Mesendoderm (in vitro differentiated cells): ENCODE measurements around the gene SLC25A45.

ENCODE experiments used
- DNase-seq: peaks from one replicate; pipeline ENCODE4 v3.0.0; 2013
- H2AK5ac ChIP-seq: 2 replicates; pipeline ENCODE4 v1.6.1; 2013; ENCODE audit warnings: low read length, inconsistent platforms
- H2BK120ac ChIP-seq: 2 replicates; pipeline ENCODE4 v1.6.1; 2013; ENCODE audit warnings: low read depth, mild to moderate bottlenecking, low read length, moderate library complexity, mixed read lengths
- H2BK15ac ChIP-seq: replicated peaks from 2 replicates; pipeline ENCODE4 v1.6.1; 2013; ENCODE audit warnings: low read depth, mild to moderate bottlenecking, moderate library complexity
- H2BK5ac ChIP-seq: 2 replicates; pipeline ENCODE4 v1.6.1; 2013; ENCODE audit warnings: low read length, inconsistent platforms
- H3K18ac ChIP-seq: 2 replicates; pipeline ENCODE4 v1.6.1; 2013; ENCODE audit warnings: mild to moderate bottlenecking, low read length, mixed read lengths
- H3K23ac ChIP-seq: one replicate; pipeline ENCODE4 v1.6.1; 2013; ENCODE audit warnings: low read length
- H3K27ac ChIP-seq: 2 replicates; pipeline ENCODE4 v1.5.1; 2013; ENCODE audit warnings: low read depth, mild to moderate bottlenecking, inconsistent platforms, low read length, moderate library complexity
- H3K27me3 ChIP-seq: 2 replicates; pipeline ENCODE4 v1.6.1; 2013; ENCODE audit warnings: low read length, control low read depth, mild to moderate bottlenecking, inconsistent platforms; ENCODE audit not compliant: insufficient read depth, poor library complexity
- H3K36me3 ChIP-seq: 2 replicates; pipeline ENCODE4 v1.6.1; 2013; ENCODE audit warnings: low read length, inconsistent platforms; ENCODE audit not compliant: control insufficient read depth, insufficient read depth
- H3K4ac ChIP-seq: one replicate; pipeline ENCODE4 v1.6.1; 2013; ENCODE audit warnings: low read depth, mild to moderate bottlenecking, low read length, moderate library complexity
- H3K4me1 ChIP-seq: 2 replicates; pipeline ENCODE4 v1.6.1; 2013; ENCODE audit warnings: low read depth, low read length, inconsistent platforms; ENCODE audit not compliant: control insufficient read depth
- H3K4me2 ChIP-seq: 2 replicates; pipeline ENCODE4 v1.6.1; 2013; ENCODE audit warnings: low read length
- H3K4me3 ChIP-seq: 2 replicates; pipeline ENCODE4 v1.5.1; 2013; ENCODE audit warnings: mild to moderate bottlenecking, low read length
- H3K56ac ChIP-seq: one replicate; pipeline ENCODE4 v1.6.1; 2013; ENCODE audit warnings: low read length
- H3K79me1 ChIP-seq: 2 replicates; pipeline ENCODE4 v1.6.1; 2013; ENCODE audit warnings: low read length, inconsistent platforms
- H3K79me2 ChIP-seq: 2 replicates; pipeline ENCODE4 v1.6.1; 2013; ENCODE audit warnings: mild to moderate bottlenecking, low read length; ENCODE audit not compliant: control insufficient read depth, insufficient read depth
- H3K9ac ChIP-seq: 2 replicates; pipeline ENCODE4 v1.6.1; 2013; ENCODE audit warnings: low read length, inconsistent platforms
- H4K5ac ChIP-seq: one replicate; pipeline ENCODE4 v1.6.1; 2013; ENCODE audit warnings: low read length
- H4K8ac ChIP-seq: one replicate; pipeline ENCODE4 v1.6.1; 2013; ENCODE audit warnings: low read depth, mild to moderate bottlenecking, control low read depth, low read length, moderate library complexity
- WGBS: extraction: QIAGEN DNeasy Blood & Tissue Kit; methylation state at CpG from one replicate; pipeline ENCODE4 v1.1.7; 2013; ENCODE audit warnings: low lambda C conversion rate, missing lambda C conversion rate; ENCODE audit not compliant: insufficient coverage; ENCODE audit errors: extremely low coverage; 5-methylcytosine and 5-hydroxymethylcytosine counted together

The SLC25A45 gene

DNA sequence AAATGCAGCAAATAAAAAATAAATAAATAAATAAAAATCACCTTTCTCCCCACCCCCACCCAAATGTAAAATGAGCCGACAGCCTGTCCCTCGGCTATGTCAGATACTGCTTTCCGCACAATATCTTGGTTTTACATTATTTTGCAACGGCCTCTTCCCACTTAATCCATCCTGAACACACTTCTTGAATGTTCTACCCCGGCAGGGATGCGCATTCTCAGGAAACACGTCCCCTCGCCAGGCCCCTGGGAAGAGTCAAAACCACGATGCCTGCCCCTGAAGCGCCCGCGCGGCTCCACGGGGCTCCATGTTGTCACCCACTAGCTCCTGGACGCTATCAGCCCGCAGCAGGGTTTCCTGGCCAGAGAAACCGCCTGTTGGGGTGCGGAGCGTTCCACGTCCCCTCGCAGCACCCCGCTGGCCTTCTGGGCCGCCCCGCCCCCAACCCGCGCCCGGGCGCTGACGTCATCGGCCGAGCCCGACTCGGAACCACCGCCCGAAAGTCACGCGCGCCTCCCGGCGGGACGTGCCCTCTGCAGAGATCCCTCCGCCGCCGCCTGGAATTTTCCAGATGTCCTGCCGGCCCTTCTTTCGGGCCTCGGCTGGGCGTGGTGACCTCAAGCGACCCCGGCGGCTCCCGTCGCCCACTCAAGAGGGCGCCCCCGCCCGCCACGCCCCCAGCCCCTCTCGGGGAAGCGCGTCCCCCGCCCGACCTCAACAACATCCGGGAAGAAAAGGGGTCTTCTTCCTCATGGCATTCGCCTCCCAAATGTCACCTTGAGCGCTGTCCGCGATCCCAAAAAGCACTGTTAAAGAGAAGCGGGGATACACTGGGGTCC, 39.6 kb upstream of the SLC25A45 start:
- no peaks in the 10 kb centered on the region for H3K36me3 ChIP-seq
- H2BK15ac ChIP-seq = no peak overlapping the region
- H3K18ac ChIP-seq = peak overlapping the region; percentile 97
- peaks cover 17% of the 10 kb centered on the region for H3K79me1 ChIP-seq
- H3K4me2 ChIP-seq = peak overlapping the region; percentile 80
- H3K9ac ChIP-seq = peak overlapping the region; percentile 93
- H3K27ac ChIP-seq = peak overlapping the region; percentile 93
- H4K5ac ChIP-seq = no peak overlapping the region
- no peak overlapping the region for H3K23ac ChIP-seq
- H3K4ac ChIP-seq = peak overlapping the region; percentile 99
- WGBS = no CpG with 5 or more reads among the region's 68 CpGs
- peak overlapping the region; percentile 49 for H3K4me3 ChIP-seq
- peak overlapping the region; percentile 95 for H3K56ac ChIP-seq
- peak overlapping the region; percentile 88 for H4K8ac ChIP-seq
- H2BK5ac ChIP-seq = peak overlapping the region; percentile 98
- H2BK120ac ChIP-seq = peak overlapping the region; percentile 89
- no peaks in the 10 kb centered on the region for H3K27me3 ChIP-seq
- peak; percentile 98 for DNase-seq
- H3K4me1 ChIP-seq = peaks cover 43% of the 10 kb centered on the region
- peaks cover 40% of the 10 kb centered on the region for H3K79me2 ChIP-seq
- peak overlapping the region; percentile 62 for H2AK5ac ChIP-seq

DNA sequence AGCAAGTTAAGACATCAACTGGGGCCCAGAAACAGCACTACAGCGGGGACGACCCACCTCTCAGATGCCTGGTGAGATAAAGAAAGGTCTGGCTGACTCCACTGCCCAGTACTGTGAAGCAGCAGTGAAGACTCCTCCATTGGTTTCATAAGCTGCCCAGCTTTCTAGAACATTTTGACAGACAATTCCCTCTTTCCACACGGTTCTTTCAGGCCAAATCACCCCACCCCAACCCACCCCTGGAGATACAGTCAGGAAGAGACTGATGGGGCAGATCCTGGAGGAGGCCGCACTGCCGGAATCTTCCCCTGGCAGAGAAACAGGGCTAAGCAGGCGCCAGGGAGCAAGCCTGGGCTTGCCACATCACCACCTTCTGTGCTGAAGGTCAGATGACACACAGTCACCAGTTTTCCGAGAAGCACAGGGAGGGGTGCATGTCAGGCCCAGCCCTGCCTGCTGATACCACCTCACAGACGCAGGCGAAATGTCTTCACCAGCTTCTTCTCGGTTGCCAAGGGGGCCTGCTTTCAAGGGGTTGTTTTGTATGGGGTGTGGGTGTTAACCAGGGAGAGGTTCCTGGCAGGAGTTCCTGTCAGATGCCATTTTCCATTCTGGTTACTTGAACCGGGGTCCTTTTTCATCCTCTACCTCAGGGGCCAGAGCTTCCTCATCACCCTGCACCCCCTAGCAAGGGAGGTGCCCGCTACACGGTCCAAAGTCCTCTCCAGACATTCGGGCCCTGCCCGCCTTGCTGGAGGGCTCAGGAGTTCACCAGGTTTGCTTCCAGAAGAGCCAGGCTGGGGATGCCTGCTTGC, 38.7 kb upstream of the SLC25A45 start:
- H3K23ac ChIP-seq = no peak overlapping the region
- peak overlapping the region; percentile 96 for H2AK5ac ChIP-seq
- peak overlapping the region; percentile 5 for H4K5ac ChIP-seq
- H3K79me2 ChIP-seq = peaks cover 32% of the 10 kb centered on the region
- no peak overlapping the region for H3K4me3 ChIP-seq
- H4K8ac ChIP-seq = no peak overlapping the region
- peak overlapping the region; percentile 54 for H2BK5ac ChIP-seq
- peak overlapping the region; percentile 89 for H2BK120ac ChIP-seq
- H3K27ac ChIP-seq = peak overlapping the region; percentile 93
- WGBS = no CpG with 5 or more reads among the region's 15 CpGs
- peak overlapping the region; percentile 99 for H3K4ac ChIP-seq
- H3K56ac ChIP-seq = peak overlapping the region; percentile 92
- no peak overlapping the region for H3K4me2 ChIP-seq
- peak overlapping the region; percentile 4 for H2BK15ac ChIP-seq
- peak; percentile 79 for DNase-seq
- no peaks in the 10 kb centered on the region for H3K27me3 ChIP-seq
- peaks cover 16% of the 10 kb centered on the region for H3K79me1 ChIP-seq
- H3K9ac ChIP-seq = peak overlapping the region; percentile 89
- peaks cover 43% of the 10 kb centered on the region for H3K4me1 ChIP-seq
- peak overlapping the region; percentile 97 for H3K18ac ChIP-seq
- H3K36me3 ChIP-seq = no peaks in the 10 kb centered on the region

GRCh38 chr11:65420506-65420905, 38.1 kb upstream of the SLC25A45 start:
- peak overlapping the region; percentile 59 for H3K4ac ChIP-seq
- peak overlapping the region; percentile 97 for H3K18ac ChIP-seq
- H2BK5ac ChIP-seq = peak overlapping the region; percentile 64
- H3K4me1 ChIP-seq = peaks cover 45% of the 10 kb centered on the region
- no peaks in the 10 kb centered on the region for H3K36me3 ChIP-seq
- peak overlapping the region; percentile 44 for H3K9ac ChIP-seq
- H3K27ac ChIP-seq = peak overlapping the region; percentile 93
- H3K79me2 ChIP-seq = peaks cover 28% of the 10 kb centered on the region
- peak overlapping the region; percentile 21 for H2BK15ac ChIP-seq
- H3K4me3 ChIP-seq = no peak overlapping the region
- H2AK5ac ChIP-seq = peak overlapping the region; percentile 98
- no peak overlapping the region for H3K23ac ChIP-seq
- no peak overlapping the region for H4K5ac ChIP-seq
- H3K56ac ChIP-seq = peak overlapping the region; percentile 92
- no peak overlapping the region for H4K8ac ChIP-seq
- no peaks in the 10 kb centered on the region for H3K27me3 ChIP-seq
- DNase-seq = no peak
- no peak overlapping the region for H3K4me2 ChIP-seq
- WGBS = no CpG with 5 or more reads among the region's 2 CpGs
- no peak overlapping the region for H2BK120ac ChIP-seq
- peaks cover 15% of the 10 kb centered on the region for H3K79me1 ChIP-seq

GRCh38 chr11:65419772-65420481, 37.5 kb upstream of the SLC25A45 start:
- Histone ChIP-seq H4K8ac (no peak overlapping the region), H3K27ac (peak overlapping the region; percentile 93), H3K18ac (peak overlapping the region; percentile 35), H3K27me3 (no peaks in the 10 kb centered on the region), H3K79me2 (peaks cover 23% of the 10 kb centered on the region), H3K4me2 (no peak overlapping the region), H2AK5ac (peak overlapping the region; percentile 98), H2BK15ac (peak overlapping the region; percentile 21), H3K4ac (peak overlapping the region; percentile 59), H2BK5ac (peak overlapping the region; percentile 64), H3K23ac (no peak overlapping the region), H3K79me1 (peaks cover 15% of the 10 kb centered on the region), H3K9ac (peak overlapping the region; percentile 44), H4K5ac (no peak overlapping the region), H2BK120ac (peak overlapping the region; percentile 85), H3K4me3 (no peak overlapping the region), H3K4me1 (peaks cover 44% of the 10 kb centered on the region), H3K36me3 (no peaks in the 10 kb centered on the region), H3K56ac (peak overlapping the region; percentile 83)
- peak; percentile 65 for DNase-seq
- WGBS = no CpG with 5 or more reads among the region's 6 CpGs

GRCh38 chr11:65419460-65419771, 37.0 kb upstream of the SLC25A45 start:
- no CpG with 5 or more reads among the region's 7 CpGs for WGBS
- Histone ChIP-seq H3K4me1 (peaks cover 40% of the 10 kb centered on the region), H3K9ac (peak overlapping the region; percentile 89), H4K5ac (peak overlapping the region; percentile 97), H3K56ac (peak overlapping the region; percentile 83), H2BK120ac (peak overlapping the region; percentile 94), H3K4me2 (no peak overlapping the region), H2AK5ac (peak overlapping the region; percentile 85), H3K18ac (peak overlapping the region; percentile 96), H3K4me3 (no peak overlapping the region), H3K27ac (peak overlapping the region; percentile 93), H3K79me1 (peaks cover 12% of the 10 kb centered on the region), H2BK5ac (peak overlapping the region; percentile 97), H3K36me3 (no peaks in the 10 kb centered on the region), H3K4ac (peak overlapping the region; percentile 84), H3K79me2 (peaks cover 17% of the 10 kb centered on the region), H4K8ac (peak overlapping the region; percentile 29), H2BK15ac (peak overlapping the region; percentile 13), H3K23ac (peak overlapping the region; percentile 95), H3K27me3 (no peaks in the 10 kb centered on the region)
- DNase-seq = no peak
